Left ventricle myocardium superior (tissue), 1 donor: ENCODE results near the gene AACS. TPM values are rescaled to one million over a fixed set of nuclear protein-coding genes. Genes with fewer than 3 reads are reported as not detected.

Experiments
- ATAC-seq: fragments of 200-7000 bp; cut with Tn5 transposase; one replicate; pipeline ENCODE4 v1.9.1; 2020; ENCODE audit warnings: mild to moderate bottlenecking, moderate library complexity
- DNase-seq: peaks from one replicate; pipeline ENCODE4 v3.0.0-alpha.2; 2020
- intact Hi-C: fragments of 100-400 bp; cut with micrococcal nuclease; formaldehyde crosslinking; loops from one replicate; pipeline ENCODE4 v1.11.0; 2022
- total RNA-seq: library from RNA; stranded (reverse); fragmentation: NEBNext Ultra II Directional; extraction: Animal tissue kit (Norgen Biotek cat#: 25700); gene quantifications from one replicate; pipeline ENCODE4 v1.2.1, GENCODE V29; 2021
- donor health status: DM: no; HTN: yes; CAD: no; lungs with severe emphysema.

The AACS gene
- total RNA-seq, 1 donor from 2014 or later, result 12.9 TPM

DNA sequence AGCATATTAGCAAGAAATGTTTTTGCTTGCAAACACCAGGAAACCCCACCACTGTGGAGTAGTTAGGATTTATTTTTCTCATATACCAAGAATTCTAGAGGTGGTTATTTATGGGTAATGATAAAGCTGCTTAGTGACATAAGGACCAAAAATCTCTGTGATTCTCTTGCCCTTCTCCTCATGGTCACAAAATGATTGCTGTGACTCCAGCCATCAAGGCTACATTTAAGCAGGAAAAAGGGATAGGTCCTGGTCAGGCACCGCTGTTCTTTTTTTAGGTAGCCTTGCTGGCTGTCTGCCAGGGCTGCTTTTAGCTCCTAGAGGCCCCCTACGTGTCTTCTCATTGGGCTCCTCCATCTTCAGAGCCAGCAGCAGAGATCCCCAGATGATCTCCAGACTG is 104.2 kb downstream of the AACS start:
- intact Hi-C loops, result no loop called here
- ATAC-seq, result no peak
- DNase-seq, result no peak

DNA sequence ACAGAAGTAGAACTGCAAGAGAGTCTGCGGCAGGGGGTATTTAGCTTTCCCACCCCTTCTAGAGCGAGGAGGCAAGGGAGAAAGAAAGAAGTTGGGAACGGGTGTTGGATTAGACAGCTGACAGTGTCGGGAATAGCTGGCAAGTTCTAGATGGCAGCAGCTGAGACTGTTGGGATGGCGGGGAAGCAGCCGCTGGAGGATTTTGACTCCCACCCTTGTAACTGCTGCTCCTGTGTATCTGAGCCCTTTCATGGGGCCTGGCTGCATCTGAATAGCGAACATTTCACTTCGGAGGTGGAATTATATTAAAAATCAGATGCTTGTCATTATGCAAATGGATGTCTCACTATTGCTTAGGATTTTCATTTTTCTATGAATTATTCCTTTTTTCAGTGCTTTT is 104.6 kb downstream of the AACS start:
- intact Hi-C loops, result no loop called here
- ATAC-seq (no peak), DNase-seq (no peak)

DNA sequence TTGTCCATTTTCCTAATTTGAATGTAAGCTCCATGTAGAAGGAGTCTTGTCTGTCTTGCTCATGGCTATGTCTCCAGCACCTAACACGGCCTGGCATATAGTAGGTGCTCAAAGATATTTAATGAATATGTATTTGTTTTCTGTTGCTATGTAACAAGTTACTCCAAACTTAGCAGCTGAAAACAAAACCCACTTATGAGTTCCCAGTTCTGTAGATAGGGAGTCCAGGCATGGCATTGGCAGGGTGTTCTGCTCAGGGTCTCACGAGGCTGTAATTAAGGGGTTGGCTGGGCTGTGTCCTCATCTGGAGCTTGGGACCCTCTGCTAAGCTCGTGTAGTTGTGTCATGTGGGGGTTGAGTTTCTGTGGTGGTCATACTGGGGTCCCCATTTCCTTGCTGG is 106.0 kb downstream of the AACS start:
- intact Hi-C loops, result no loop called here
- ATAC-seq, result peak; percentile 91
- peak; percentile 38 for DNase-seq

DNA sequence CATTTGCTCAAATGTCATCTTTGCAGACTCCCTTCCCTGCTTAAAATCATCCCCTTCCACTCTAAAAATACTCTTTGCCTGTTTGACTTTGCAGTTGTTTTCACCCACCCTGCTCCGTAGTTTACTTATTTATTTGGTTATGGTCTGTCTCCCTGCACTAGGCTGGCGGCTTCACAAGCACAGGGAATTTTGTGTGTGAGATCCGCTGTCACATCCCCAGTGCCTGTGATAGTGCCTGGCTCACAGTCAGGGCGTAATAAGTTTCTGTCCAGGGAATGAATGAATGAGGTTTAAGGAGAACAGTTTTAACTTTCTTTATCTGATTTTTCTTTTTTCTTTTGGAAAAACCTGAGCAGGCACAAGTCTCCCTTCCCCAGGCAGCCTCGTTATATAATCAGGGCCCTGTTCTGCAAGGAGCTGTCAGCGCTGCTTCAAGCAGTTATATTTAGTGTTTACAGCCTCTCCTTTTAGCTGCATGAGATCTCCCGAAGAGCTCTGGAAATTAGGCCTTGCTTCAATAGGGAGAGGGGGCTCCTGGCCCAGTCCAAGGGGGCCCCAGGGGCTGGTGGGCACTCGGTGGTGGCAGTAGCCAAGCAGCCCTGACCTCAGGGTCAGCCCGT is 107.1 kb downstream of the AACS start:
- DNase-seq (peak; percentile 38), ATAC-seq (peak; percentile 63)
- intact Hi-C loops, result no loop called here

DNA sequence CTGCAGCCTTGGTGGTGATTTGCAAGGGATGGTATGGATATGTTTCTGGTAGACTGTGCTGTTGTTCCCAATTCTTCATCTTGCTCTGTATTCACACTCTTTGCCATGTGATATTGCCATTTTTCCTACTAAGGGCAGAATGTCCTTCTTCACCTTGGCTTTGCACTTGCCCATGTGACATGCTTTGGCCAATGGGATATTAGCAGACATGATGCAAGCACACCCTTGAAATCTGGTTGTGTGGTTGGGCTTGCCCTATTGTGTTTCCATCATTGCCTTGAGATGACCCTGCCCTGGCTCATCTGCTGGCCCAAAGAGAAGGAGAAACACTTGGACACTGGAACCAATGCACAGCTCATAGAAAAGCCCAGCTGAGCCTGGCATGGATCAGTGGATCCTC is 110.3 kb downstream of the AACS start:
- intact Hi-C loops, result no loop called here
- DNase-seq (no peak), ATAC-seq (no peak)

DNA sequence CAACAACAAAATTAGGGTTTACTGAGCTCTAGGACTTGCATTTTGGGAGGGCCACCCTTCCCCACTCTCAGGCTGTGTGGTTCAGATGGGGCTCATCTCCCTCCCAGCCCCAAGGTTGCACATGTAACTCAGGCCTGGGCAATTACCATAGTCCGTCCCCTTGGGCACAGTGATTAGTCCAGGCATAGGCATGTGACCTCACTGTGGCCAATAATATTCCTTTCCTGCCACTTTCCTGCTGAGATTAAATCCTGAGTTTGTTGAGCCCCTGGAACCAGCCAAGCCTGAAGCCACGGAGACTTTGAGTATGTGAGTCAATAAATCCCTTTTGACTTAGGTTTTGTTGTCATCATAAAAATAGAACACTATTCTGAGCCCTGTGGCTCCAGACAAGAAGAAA is 113.0 kb downstream of the AACS start:
- no peak for DNase-seq
- intact Hi-C loops, result no loop called here

DNA sequence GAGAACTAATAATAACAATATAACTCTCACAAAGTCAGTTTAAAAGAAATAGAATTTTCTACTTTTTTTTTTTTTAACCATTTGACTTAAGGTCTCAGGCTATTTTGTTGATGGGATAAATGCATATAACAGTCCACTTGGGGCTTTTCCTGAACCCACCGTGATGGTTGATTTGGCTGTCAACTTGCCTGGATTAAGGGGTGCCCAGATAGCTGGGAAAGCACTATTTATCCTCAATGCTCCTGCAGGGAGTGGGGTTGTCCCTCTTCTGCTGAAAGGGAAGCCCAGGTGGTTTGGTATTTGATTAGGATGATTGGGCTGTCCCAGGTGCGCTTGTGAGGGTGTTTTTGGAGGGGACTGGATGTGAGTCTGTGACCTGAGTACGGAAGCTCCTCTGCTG is 114.9 kb downstream of the AACS start:
- no peak for ATAC-seq
- intact Hi-C loops, result no loop called here
- no peak for DNase-seq

More for the DNA sequence above, 113.0 kb downstream of the AACS start:
- no peak for ATAC-seq

DNA sequence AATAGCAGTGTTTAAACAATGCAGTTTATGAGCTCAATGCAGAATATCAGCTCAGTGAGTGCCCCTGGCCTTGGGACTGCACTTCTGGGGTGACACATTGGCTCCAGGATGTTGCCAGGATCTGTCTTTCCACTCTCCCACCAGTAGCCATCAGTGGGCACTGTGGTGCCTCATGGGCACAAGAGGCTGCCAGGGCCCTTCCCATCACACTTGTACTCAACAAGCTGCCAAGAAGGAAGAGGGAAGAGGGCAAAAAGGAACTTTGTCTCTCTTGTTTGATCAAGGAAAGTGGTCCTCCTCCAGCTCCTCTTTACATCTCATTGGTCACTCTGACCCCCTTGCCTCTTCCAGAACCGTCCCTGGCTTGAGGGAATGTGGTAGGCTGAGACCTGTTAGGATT is 115.9 kb downstream of the AACS start:
- ATAC-seq (no peak), DNase-seq (no peak)
- intact Hi-C loops, result no loop called here

DNA sequence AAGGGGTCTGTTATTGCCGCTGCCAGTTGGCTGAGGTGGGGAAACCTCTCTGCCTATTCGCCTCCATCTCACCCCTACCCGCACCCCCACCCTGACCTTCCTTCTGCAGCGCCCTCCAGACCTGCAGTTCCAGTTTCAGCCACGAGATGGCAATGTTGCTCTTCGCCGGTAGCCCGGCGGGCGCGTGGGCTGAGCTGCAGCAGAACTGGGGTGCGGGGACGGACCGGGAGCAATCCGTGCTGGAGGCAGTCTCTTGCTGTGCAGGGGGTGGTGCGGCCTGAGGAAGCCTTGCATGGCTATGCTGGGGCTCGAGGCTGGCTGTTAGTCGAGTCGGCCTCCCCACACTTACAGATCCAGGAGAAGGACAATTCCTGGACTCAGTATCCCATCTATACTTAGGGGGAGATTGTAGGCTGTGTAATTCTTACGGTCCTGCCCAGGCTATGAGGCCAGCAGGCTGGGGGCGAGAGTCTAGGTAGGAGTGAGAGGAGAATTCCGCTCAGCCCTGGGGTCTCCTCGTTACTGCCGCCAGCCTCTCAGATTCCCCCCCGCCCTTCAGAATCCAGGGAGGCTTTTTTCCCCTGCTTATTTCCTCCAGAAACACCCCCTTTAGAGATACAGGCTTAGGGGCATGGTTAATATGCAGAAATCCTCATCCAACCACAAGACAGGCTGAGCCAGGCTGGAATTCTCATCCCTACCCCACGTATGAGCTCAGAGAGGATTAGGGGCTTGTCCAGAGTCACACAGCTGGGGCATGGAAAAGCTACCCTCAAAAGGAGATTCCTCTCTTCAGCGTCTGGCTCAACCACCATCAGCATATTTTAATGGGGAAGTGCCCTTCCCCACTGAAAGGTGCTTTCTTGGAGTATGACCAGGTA is 118.2 kb downstream of the AACS start:
- DNase-seq (peak; percentile 86), ATAC-seq (peak; percentile 68)
- intact Hi-C loops, result no loop called here

DNA sequence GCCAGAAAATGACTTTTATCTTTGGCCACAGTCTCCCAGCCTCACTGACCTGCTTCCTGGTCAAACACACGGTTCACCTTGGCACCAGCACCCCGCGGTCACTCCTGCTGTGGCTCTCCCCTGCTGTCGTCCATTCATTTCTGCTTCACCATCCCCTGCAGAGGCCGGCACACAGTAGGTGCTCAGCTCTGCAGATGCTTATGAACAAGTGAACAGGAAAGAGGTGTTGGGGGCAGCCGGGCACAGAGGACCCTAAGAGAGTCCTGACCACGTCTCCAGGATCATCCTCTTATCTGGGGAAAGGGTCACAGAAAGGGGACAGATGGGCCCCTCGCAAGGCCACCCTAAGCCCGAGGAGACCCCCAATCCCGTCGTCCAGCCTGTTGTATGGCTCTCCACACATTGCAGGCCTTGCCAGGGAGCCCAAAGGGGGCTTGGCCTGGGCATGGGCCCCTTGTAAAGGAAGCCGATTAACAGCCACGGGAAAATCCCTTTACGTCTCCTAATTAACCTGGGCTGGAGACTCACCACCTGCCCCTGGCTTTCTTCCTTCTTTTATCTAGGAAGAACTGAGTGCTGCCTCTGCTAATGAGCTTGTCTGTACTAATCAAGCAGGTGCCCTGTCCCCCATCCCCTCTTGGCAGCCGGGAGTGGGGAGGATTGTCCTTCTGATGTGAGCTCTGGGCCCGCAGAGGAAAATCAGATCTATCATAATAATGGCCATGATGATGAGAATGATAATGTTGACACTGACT is 119.2 kb downstream of the AACS start:
- intact Hi-C loops, result no loop called here
- ATAC-seq, result no peak
- DNase-seq, result no peak

DNA sequence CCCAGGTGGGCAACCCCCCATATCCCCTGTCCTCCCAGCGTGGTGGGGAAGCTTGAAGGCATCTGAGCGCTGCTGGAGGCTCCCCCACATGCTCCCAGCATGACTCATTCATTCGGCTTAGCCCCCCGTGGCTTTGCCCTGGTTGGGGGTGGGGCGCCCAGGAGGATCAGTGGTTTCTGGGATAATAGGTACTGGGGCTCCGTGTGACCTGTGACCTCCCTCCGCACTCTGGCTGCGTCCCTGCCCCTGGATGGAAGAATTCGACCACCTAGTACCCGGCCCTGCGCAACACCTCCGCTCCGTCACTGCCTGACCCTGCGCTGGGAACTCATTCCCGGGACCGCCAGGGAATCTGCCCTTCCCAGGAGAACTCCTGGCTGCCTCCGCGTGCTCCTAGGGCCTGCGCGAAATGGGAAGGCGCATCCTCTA is 120.1 kb downstream of the AACS start:
- intact Hi-C loops, result no loop called here

DNA sequence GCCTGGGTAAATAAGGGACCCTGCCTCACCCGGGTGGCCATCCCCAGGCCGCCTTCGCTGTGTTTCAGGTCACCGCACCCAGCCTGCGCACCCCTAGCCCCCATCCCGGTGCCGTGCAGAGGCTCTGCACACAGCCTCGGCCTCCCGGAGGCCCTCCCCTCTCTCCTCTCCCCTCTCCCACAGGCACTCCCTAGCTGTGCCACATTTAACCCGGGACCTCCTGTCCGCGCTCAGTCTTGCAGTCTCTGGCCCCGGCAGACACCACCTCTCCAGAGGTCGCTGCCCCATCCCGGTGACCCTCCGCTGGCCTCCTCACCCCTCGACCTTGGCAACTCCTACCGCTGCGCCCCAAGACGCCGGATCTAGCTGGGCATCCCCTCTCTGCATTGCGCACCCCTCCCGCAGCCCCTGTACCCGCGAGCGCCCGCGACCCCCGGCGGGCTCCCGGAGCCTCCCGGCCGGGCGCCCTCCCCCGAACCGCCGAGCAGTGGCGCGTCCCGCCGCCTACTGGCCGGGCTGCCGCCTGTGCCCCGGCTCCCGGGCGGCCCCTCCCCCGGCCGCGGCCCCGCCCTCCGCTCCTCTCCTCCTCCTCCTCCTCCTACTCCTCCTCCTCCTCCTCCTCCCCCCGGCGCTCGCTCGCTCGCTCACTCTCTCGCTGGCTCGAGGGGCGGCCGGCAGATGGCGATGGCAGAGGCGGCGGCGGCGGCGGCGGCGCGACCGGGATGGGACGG is 120.7 kb downstream of the AACS start, which contains the start of gene TMEM132B:
TSS of gene TMEM132B (plus strand) at position 647 of the 731 bp plus-strand sequence.
- intact Hi-C loops, result no loop called here
- peak; percentile 95 for ATAC-seq
- peak; percentile 90 for DNase-seq

More for the DNA sequence above, 120.1 kb downstream of the AACS start:
- ATAC-seq, result peak; percentile 8
- no peak for DNase-seq

DNA sequence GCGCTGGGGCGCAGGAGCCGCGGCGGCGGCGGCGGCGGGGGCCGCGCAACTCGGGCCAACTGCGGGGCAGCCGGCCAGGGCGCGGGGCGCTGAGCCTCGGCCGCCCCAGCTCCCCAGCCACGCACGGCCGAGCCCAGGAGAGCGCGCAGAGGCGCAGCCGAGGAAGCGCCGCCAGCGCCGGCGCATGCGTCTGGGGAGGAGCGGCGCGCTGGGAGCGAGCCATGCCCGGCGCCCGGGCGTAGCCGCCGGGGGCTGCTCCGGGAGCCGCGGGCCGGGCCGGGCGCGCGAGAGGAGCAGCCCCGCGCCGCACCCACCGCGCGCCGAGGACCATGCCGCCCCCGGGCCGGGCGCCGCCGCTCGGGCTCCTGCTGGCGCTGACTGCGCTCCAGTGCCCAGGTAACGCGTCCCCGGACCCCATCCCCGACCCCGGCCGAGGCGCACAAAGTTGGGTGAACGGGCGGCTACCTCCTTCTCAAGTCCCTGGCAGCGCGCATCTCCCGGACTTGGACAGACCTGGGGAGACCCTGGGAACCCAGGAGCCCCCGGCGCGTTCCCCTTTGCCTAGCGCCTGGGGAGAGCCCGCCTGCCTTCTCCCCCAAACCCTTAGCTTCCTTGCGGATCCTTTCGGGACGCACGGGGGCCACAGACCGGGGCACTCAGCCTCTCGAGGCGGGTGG is 121.4 kb downstream of the AACS start:
- intact Hi-C loops, result no loop called here
- DNase-seq (no peak), ATAC-seq (no peak)

DNA sequence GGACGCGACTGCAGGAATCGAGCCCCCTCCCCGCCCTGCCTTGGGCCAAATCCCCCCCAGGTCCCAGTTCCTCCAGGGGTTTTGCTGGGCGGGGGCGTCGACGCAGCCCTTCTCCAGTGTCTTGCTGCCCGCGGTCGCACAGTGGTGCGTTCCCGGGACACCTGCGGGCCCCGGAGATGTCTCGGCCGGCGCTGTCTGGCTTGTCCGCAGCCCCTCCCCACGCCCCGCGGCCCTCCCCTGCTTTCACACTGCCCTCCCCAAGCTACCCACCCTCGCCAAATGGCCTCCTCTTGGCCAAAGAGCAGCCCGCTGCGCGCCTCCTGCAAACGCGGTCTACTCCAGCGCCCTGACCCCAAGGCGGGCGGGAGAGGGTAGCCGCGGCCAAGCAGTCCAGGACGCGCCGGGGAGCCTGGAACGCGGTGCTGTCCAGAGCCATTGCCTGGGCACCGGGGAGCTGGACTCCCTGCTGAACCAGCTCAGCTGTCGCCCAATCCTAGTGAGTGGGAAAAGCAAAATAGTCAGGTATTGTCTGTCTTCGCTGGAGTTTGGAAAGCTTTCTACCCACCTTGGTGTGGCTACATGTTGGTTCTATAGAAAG is 122.0 kb downstream of the AACS start:
- ATAC-seq (peak; percentile 26), DNase-seq (peak; percentile 48)
- intact Hi-C loops, result no loop called here

DNA sequence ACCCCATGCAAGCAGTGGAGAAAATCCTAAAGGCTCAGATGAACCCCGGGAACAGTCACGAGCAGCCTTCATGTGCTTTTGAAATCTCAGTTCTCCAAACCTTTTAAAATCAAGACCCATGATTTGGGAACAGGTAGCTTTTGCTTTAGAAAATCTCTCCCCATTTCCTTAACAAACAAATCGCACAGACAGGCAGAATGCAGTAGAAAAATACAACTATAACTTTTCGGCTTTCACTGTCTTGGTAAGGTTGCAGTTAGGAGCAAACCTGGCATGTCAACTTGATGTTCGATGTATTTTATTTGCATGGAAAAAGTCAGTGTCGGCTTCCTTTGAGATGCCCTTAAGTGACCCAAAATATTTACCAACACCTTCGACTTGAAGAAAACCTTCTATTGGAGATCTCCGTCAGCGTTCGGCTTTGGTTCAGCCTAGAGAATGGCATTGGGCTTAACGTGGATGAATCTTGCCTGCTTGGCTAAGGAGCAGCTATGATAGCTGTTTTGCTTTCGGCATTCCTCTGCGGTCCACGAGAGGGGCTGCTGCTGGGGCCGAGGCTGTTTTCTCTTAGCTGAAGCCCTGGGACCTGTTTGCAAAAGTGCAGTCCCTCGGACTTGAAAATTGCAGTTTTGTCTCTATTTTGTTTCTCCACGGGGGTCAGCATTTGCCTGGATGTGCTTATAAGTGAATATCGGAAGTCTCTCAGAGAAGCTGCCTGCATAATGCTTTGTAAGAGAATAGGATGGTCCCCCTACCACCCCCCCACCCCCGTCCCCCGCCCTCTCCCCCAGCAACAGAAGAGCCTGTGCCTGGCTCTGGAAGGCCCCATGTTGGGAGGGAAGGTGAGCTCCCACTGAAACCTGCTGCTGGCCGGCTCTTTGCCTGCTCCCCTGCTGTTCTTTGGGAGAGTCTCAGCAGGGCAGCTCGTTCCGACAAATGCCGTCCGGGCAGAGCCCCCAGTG is 122.8 kb downstream of the AACS start:
- intact Hi-C loops, result no loop called here
- DNase-seq, result no peak
- no peak for ATAC-seq

DNA sequence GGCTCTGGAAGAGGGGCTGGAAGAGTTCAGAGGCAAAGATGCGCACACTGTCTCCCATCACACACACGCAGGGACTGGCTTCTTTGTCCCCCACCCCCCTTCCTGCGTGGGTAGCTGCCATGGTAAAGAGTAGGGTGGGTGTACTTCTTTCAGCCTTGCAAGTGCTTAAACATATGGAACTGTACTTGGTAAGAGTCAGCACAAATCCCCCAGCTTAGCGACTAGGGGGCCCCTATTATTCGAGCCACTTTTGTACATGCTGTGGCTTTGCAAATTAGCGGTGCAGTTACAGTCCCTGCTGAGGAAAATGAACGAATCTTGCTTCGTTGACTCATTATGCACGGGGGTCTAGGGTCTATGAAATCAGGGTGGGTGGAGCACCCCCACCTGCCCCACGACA is 123.8 kb downstream of the AACS start:
- ATAC-seq (no peak), DNase-seq (no peak)
- intact Hi-C loops, result no loop called here

DNA sequence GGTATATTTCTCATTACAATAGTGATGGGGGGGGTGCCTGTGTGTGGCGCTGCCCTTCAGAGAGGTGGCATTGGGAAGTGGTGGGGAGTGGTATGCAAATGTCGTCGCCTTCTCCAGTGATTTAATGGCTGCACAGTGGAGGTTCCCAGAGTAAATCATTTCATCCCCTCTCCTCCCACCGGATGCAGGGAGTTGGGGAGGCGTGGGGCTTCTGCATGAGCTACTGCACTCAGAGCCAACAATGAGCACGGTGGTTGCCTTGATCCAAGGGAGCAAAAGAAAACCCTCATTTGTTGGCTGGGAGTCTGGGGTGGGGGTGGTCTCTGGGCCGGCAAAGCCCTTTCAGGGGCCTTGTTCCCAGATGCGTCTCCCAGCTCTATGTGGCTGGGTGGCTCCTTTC is 124.3 kb downstream of the AACS start:
- intact Hi-C loops, result no loop called here

More for the DNA sequence above, 124.3 kb downstream of the AACS start:
- ATAC-seq (no peak), DNase-seq (no peak)
